HepG2 (cell line): ENCODE results near the gene KATNA1. TPM values are rescaled to one million over a fixed set of nuclear protein-coding genes. Genes with fewer than 3 reads are reported as not detected.

ENCODE experiments used
- AGO2 ChIP-seq: fragments of 200-400 bp; formaldehyde crosslinking; optimal IDR thresholded peaks from 2 replicates; pipeline ENCODE3; 2017; ENCODE audit warnings: mild to moderate bottlenecking, low read depth, low read length, moderate library complexity
- BRF2 ChIP-seq: sonication (generic); formaldehyde crosslinking; IDR thresholded peaks from 2 replicates; pipeline ENCODE4 v1.8.1; 2022; ENCODE audit warnings: mild to moderate bottlenecking, missing genetic modification reagents
- HES4 ChIP-seq: sonication (generic); formaldehyde crosslinking; IDR thresholded peaks from 2 replicates; pipeline ENCODE4 v1.9.0; 2021; ENCODE audit warnings: mild to moderate bottlenecking, missing genetic modification reagents, borderline replicate concordance
- HNRNPK ChIP-seq: fragments of 200-400 bp; formaldehyde crosslinking; IDR thresholded peaks from 2 replicates; pipeline ENCODE4 v1.6.1; 2018; ENCODE audit warnings: low read length, low read depth, moderate library complexity, mild to moderate bottlenecking; ENCODE audit not compliant: poor library complexity, severe bottlenecking
- HNRNPLL ChIP-seq: fragments of 200-400 bp; formaldehyde crosslinking; IDR thresholded peaks from 2 replicates; pipeline ENCODE4 v1.6.1; 2017; ENCODE audit warnings: mild to moderate bottlenecking, low read depth, low read length; ENCODE audit not compliant: poor library complexity, severe bottlenecking
- KDM1A ChIP-seq: IDR thresholded peaks from 2 replicates; pipeline ENCODE4 v1.6.1; 2016; ENCODE audit warnings: missing compliant biosample characterization
- NFAT5 ChIP-seq: sonication (generic); formaldehyde crosslinking; IDR thresholded peaks from 2 replicates; pipeline ENCODE4 v1.4.0; 2020; ENCODE audit warnings: missing genetic modification reagents
- STAT6 ChIP-seq: sonication (generic); formaldehyde crosslinking; IDR thresholded peaks from 2 replicates; pipeline ENCODE4 v1.4.0; 2020; ENCODE audit warnings: missing genetic modification reagents, mild to moderate bottlenecking, borderline replicate concordance
- TRAFD1 ChIP-seq: sonication (generic); formaldehyde crosslinking; IDR thresholded peaks from 2 replicates; pipeline ENCODE4 v1.5.1; 2020; ENCODE audit warnings: missing genetic modification reagents, mild to moderate bottlenecking, borderline replicate concordance
- ZBTB38 ChIP-seq: sonication (generic); formaldehyde crosslinking; IDR thresholded peaks from 2 replicates; pipeline ENCODE4 v1.5.1; 2020; ENCODE audit warnings: mild to moderate bottlenecking, missing genetic modification reagents
- ZNF570 ChIP-seq: sonication (generic); formaldehyde crosslinking; IDR thresholded peaks from 2 replicates; pipeline ENCODE4 v1.4.0; 2020; ENCODE audit warnings: mild to moderate bottlenecking, missing genetic modification reagents, borderline replicate concordance
- ZNF607 ChIP-seq: sonication (generic); formaldehyde crosslinking; IDR thresholded peaks from 2 replicates; pipeline ENCODE4 v1.5.1; 2020; ENCODE audit warnings: missing genetic modification reagents, mild to moderate bottlenecking, borderline replicate concordance
- ZNF678 ChIP-seq: sonication (generic); formaldehyde crosslinking; IDR thresholded peaks from 2 replicates; pipeline ENCODE4 v1.4.0; 2020; ENCODE audit warnings: mild to moderate bottlenecking, missing genetic modification reagents
- ZSCAN21 ChIP-seq: sonication (generic); formaldehyde crosslinking; IDR thresholded peaks from 2 replicates; pipeline ENCODE4 v1.8.0; 2022; ENCODE audit warnings: mild to moderate bottlenecking, missing genetic modification reagents, moderate library complexity, borderline replicate concordance
- ZZZ3 ChIP-seq: sonication (generic); formaldehyde crosslinking; IDR thresholded peaks from 2 replicates; pipeline ENCODE4 v1.4.0; 2020; ENCODE audit warnings: missing genetic modification reagents, mild to moderate bottlenecking, borderline replicate concordance
- polyA plus RNA-seq, 8 experiments: library from polyadenylated mRNA; depleted of rRNA in 3 of 8; stranded (reverse) in 7 of 8; unstranded in 1 of 8; fragments of >200 nt; fragmentation: Illumina TruSeq in 4 of 8; extraction: Trizol in 4 of 8; gene quantifications; 2 replicates each; pipeline versions ENCODE4 v1.2.1 to v1.2.3, GENCODE V29; 2011 to 2016; ENCODE audit warnings: low read depth in 4 of 8, missing spikeins in 1 of 8, mixed read lengths in 1 of 8; ENCODE audit not compliant: insufficient read depth in 1 of 8
- total RNA-seq, 5 experiments: library from RNA; depleted of rRNA; stranded (reverse); fragments of >200 nt; fragmentation: Illumina TruSeq; extraction: Trizol; gene quantifications; 2 replicates each; pipeline ENCODE4 v1.2.3, GENCODE V29; 2016; ENCODE audit warnings: low read depth in 1 of 5

The KATNA1 gene
- total and polyA plus RNA-seq, 2 of the 13 experiments (the other 11 are each of a cell fraction or from before 2014, with no cell fraction given) = 14.8 to 25.3 TPM

- peak; percentile 91 for TF ChIP-seq HNRNPLL
- TF ChIP-seq HES4 (CRISPR knock-in tag) = peak; percentile 96
- peak; percentile 11 for TF ChIP-seq HNRNPK
- TF ChIP-seq STAT6 (CRISPR knock-in tag) = peak; percentile 90
- TF ChIP-seq ZSCAN21 (CRISPR knock-in tag) = peak; percentile 99
- TF ChIP-seq AGO2 = peak; percentile 79
- peak; percentile 98 for TF ChIP-seq NFAT5 (CRISPR knock-in tag)
- peak; percentile 99 for TF ChIP-seq ZNF678
- TF ChIP-seq ZNF570 (CRISPR knock-in tag) = peak; percentile 98; the same call in 1 of the 2 replicates
- peak; percentile 93; the same call in 1 of the 2 replicates for TF ChIP-seq ZZZ3 (CRISPR knock-in tag)
- peak; percentile 51; the same call in 1 of the 2 replicates for TF ChIP-seq TRAFD1 (CRISPR knock-in tag)
- TF ChIP-seq ZNF607 (CRISPR knock-in tag) = peak; percentile 100
- no peak for TF ChIP-seq KDM1A (CRISPR knock-in tag)
- peak; percentile 98 for TF ChIP-seq ZBTB38 (CRISPR knock-in tag)
- peak; percentile 99 for TF ChIP-seq BRF2 (CRISPR knock-in tag)
Measured at GRCh38 chr6:149648148-149649145, at the start of gene KATNA1 (continued).
